ENCODE measurements around the gene LIFR. TPM values are rescaled to one million over a fixed set of nuclear protein-coding genes. Genes with fewer than 3 reads are reported as not detected.
"Not testable (repeated sequence)": the region's sequence is repeated elsewhere in the genome, so short reads cannot be mapped to it uniquely, and the experiment has no call there.

Gene LIFR
- total RNA-seq, 4 donors from 2014 or later: 3.1 to 72.9 (median 16.9) TPM

GRCh38 chr5:38528162-38528703 is 28.2 kb downstream of the LIFR start:
- 40 to 72% methylated on average over 3 of the region's 3 CpGs for WGBS, 2 donors
- no peak for DNase-seq
- TF ChIP-seq CTCF (IDR thresholded peaks at IDR 0.05): no peak
- TF ChIP-seq POLR2A (IDR thresholded peaks at IDR 0.05): no peak
- no peak overlapping the region for H3K4me3 ChIP-seq
- no peak overlapping the region for H3K27ac ChIP-seq
- no peaks in the 10 kb centered on the region for H3K27me3 ChIP-seq
- intact Hi-C loops (cut with DNase I): no loop called here
- H3K4me1 ChIP-seq: no peaks in the 10 kb centered on the region
- no peaks in the 10 kb centered on the region for H3K9me3 ChIP-seq
- H3K36me3 ChIP-seq: peaks cover 0 to 30% (median 3%) of the 10 kb centered on the region in 3 donors

- Histone ChIP-seq H3K27ac (no peak overlapping the region), H3K27me3 (no peaks in the 10 kb centered on the region), H3K4me3 (no peak overlapping the region), H3K36me3 (peaks cover 0 to 37% (median 3%) of the 10 kb centered on the region in 3 donors), H3K9me3 (no peaks in the 10 kb centered on the region), H3K4me1 (no peaks in the 10 kb centered on the region)
- TF ChIP-seq CTCF (IDR thresholded peaks at IDR 0.05) (no peak), POLR2A (IDR thresholded peaks at IDR 0.05) (no peak)
- WGBS, 2 donors: 86 to 90% methylated on average over 2 of the region's 2 CpGs
- no peak for DNase-seq
- intact Hi-C loops (cut with DNase I): no loop called here
Measured at GRCh38 chr5:38527475-38527874, 29.0 kb downstream of the LIFR start.

GRCh38 chr5:38524022-38524421 is 32.4 kb downstream of the LIFR start:
- 75 to 89% methylated on average over 3 of the region's 3 CpGs for WGBS, 2 donors

GRCh38 chr5:38519476-38519875 is 37.0 kb downstream of the LIFR start:
- DNase-seq: no peak

More at GRCh38 chr5:38524022-38524421, 32.4 kb downstream of the LIFR start:
- H3K36me3 ChIP-seq: peaks cover 4 to 51% (median 9%) of the 10 kb centered on the region in 3 donors
- H3K4me3 ChIP-seq: no peak overlapping the region
- no peaks in the 10 kb centered on the region for H3K9me3 ChIP-seq
- H3K27me3 ChIP-seq: no peaks in the 10 kb centered on the region
- TF ChIP-seq POLR2A (IDR thresholded peaks at IDR 0.05) (no peak), CTCF (IDR thresholded peaks at IDR 0.05) (no peak)
- H3K27ac ChIP-seq: no peak overlapping the region
- intact Hi-C loops (cut with DNase I): no loop called here
- no peak for DNase-seq
- no peaks in the 10 kb centered on the region for H3K4me1 ChIP-seq

GRCh38 chr5:38518341-38518740 is 38.1 kb downstream of the LIFR start:
- intact Hi-C loops (cut with DNase I): no loop called here
- H3K36me3 ChIP-seq: peaks cover 4 to 21% (median 6%) of the 10 kb centered on the region in 3 donors
- WGBS, 2 donors: 45 to 58% methylated on average over 1 of the region's 1 CpG
- no peaks in the 10 kb centered on the region for H3K27me3 ChIP-seq
- no peak overlapping the region for H3K4me3 ChIP-seq
- no peaks in the 10 kb centered on the region for H3K9me3 ChIP-seq
- H3K4me1 ChIP-seq: no peaks in the 10 kb centered on the region
- DNase-seq: no peak
- no peak overlapping the region for H3K27ac ChIP-seq
- TF ChIP-seq POLR2A (IDR thresholded peaks at IDR 0.05): no peak
- TF ChIP-seq CTCF (IDR thresholded peaks at IDR 0.05): no peak

More at GRCh38 chr5:38519476-38519875, 37.0 kb downstream of the LIFR start:
- intact Hi-C loops (cut with DNase I): no loop called here
- 89 to 91% methylated on average over 3 of the region's 3 CpGs for WGBS, 2 donors
- no peak overlapping the region for H3K4me3 ChIP-seq
- H3K9me3 ChIP-seq: no peaks in the 10 kb centered on the region
- no peaks in the 10 kb centered on the region for H3K27me3 ChIP-seq
- H3K36me3 ChIP-seq: peaks cover 4 to 28% (median 6%) of the 10 kb centered on the region in 3 donors
- TF ChIP-seq POLR2A (IDR thresholded peaks at IDR 0.05) (no peak), CTCF (IDR thresholded peaks at IDR 0.05) (no peak)
- H3K4me1 ChIP-seq: no peaks in the 10 kb centered on the region
- H3K27ac ChIP-seq: no peak overlapping the region

- DNase-seq; H3K4me3 ChIP-seq; H3K27me3 ChIP-seq; H3K27ac ChIP-seq; intact Hi-C loops (cut with DNase I); H3K9me3 ChIP-seq; H3K36me3 ChIP-seq; H3K4me1 ChIP-seq: not testable (repeated sequence)
- WGBS, 2 donors: 93 to 100% methylated on average over 3 of the region's 3 CpGs
Measured at GRCh38 chr5:38516649-38517048, 39.8 kb downstream of the LIFR start.
